ENCODE data around the gene TXNDC17. TPM values are rescaled to one million over a fixed set of nuclear protein-coding genes. Genes with fewer than 3 reads are reported as not detected.

Gene TXNDC17
- total and polyA plus RNA-seq, 2 of the 13 experiments (the other 11 are each of a cell fraction or from before 2014, with no cell fraction given) = 188 to 266 TPM

DNA sequence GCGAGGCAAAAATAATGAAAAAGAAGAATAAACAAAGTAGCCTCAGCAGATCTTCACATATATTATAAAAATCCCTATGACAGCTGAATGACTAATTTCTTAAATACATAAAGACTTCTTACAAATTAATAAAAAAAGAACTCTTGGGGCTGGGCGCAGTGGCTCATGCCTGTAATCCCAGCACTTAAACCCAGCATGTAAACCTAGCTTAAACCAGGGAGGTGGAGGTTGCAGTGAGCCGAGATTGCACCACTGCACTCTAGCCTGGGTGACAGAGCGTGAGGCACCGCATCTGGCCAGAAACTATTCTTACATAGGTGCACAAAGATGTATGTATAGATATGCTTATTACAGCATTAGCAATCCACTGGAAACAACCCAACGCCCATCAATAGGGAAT lies 38.4 kb downstream of the TXNDC17 start (continued):
- no peak for TF ChIP-seq SETDB1 (CRISPR knock-in tag; IDR thresholded peaks at IDR 0.05; ENCODE audit: borderline replicate concordance)
- TF ChIP-seq ZNF101 (CRISPR knock-in tag; IDR thresholded peaks at IDR 0.05; ENCODE audit: borderline replicate concordance, low read depth) = no peak
- no peak for TF ChIP-seq ZNF773 (CRISPR knock-in tag; IDR thresholded peaks at IDR 0.05; ENCODE audit: borderline replicate concordance)
- TF ChIP-seq IRF9 (CRISPR knock-in tag; IDR thresholded peaks at IDR 0.05; ENCODE audit: borderline replicate concordance) = no peak
- TF ChIP-seq ZNF766 (CRISPR knock-in tag; IDR thresholded peaks at IDR 0.05; ENCODE audit: borderline replicate concordance) = no peak
- no peak for TF ChIP-seq HCFC1 (IDR thresholded peaks at IDR 0.05; ENCODE audit: low read depth, low read length)
- TF ChIP-seq RELA (CRISPR knock-in tag; IDR thresholded peaks at IDR 0.05) = no peak
- TF ChIP-seq PHF5A (CRISPR knock-in tag; IDR thresholded peaks at IDR 0.05; ENCODE audit: low read depth, unreplicated experiment) = no peak
- TF ChIP-seq ZNF580 (CRISPR knock-in tag; IDR thresholded peaks at IDR 0.05; ENCODE audit: borderline replicate concordance, low read depth) = no peak
- TF ChIP-seq ZHX2 (IDR thresholded peaks at IDR 0.05; ENCODE audit: low read depth) = no peak
- TF ChIP-seq ZHX2 (CRISPR knock-in tag; IDR thresholded peaks at IDR 0.05; ENCODE audit: borderline replicate concordance) = no peak
- no peak for TF ChIP-seq HES4 (CRISPR knock-in tag; IDR thresholded peaks at IDR 0.05; ENCODE audit: borderline replicate concordance)
- TF ChIP-seq KAT8 (CRISPR knock-in tag; IDR thresholded peaks at IDR 0.05) = no peak
- TF ChIP-seq HNF4A (CRISPR knock-in tag; IDR thresholded peaks at IDR 0.05) = no peak

All from HepG2 (cell line).